COR-L47 (cell line): ENCODE data around the gene RBM15B.
"Not testable (repeated sequence)": the region's sequence is repeated elsewhere in the genome, so short reads cannot be mapped to it uniquely, and the experiment has no call there.

Source experiments
- DNase-seq: peaks from one replicate; lab custom pipeline; 2025; lab: John Stamatoyannopoulos, UW

RBM15B gene

GRCh38 chr3:51378065-51378464 lies 13.0 kb upstream of the RBM15B start:
- no peak for DNase-seq

- no peak for DNase-seq
Measured at GRCh38 chr3:51378726-51379125, 12.4 kb upstream of the RBM15B start.

- no peak for DNase-seq
Measured at GRCh38 chr3:51379301-51379700, 11.8 kb upstream of the RBM15B start.

GRCh38 chr3:51379746-51380455 lies 11.2 kb upstream of the RBM15B start:
- DNase-seq: no peak

- DNase-seq: no peak
Measured at GRCh38 chr3:51380601-51381332, 10.3 kb upstream of the RBM15B start.

- no peak for DNase-seq
Measured at GRCh38 chr3:51381333-51381705, 9.8 kb upstream of the RBM15B start.

- DNase-seq: no peak
Measured at GRCh38 chr3:51382076-51382745, 8.9 kb upstream of the RBM15B start.

- no peak for DNase-seq
Measured at GRCh38 chr3:51382947-51383578, 8.0 kb upstream of the RBM15B start.

GRCh38 chr3:51384055-51384725 lies 6.9 kb upstream of the RBM15B start:
- DNase-seq: no peak

GRCh38 chr3:51384726-51385473 lies 6.2 kb upstream of the RBM15B start, which contains the start of gene MANF:
MANF (plus strand) TSS chr3:51385291; CDS start chr3:51385343, 52 bp downstream.
- DNase-seq: peak; percentile 87

- DNase-seq: no peak
Measured at GRCh38 chr3:51385621-51386091, 5.4 kb upstream of the RBM15B start.

GRCh38 chr3:51386159-51386851 lies 4.8 kb upstream of the RBM15B start:
- DNase-seq: no peak

- no peak for DNase-seq
Measured at GRCh38 chr3:51386852-51387229, 4.2 kb upstream of the RBM15B start.

- not testable (repeated sequence) for DNase-seq
Measured at GRCh38 chr3:51387281-51387680, 3.8 kb upstream of the RBM15B start.

- no peak for DNase-seq
Measured at GRCh38 chr3:51388286-51389029, 2.6 kb upstream of the RBM15B start.

GRCh38 chr3:51389423-51390183 lies 1.5 kb upstream of the RBM15B start:
- peak; percentile 32 for DNase-seq

- DNase-seq: no peak
Measured at GRCh38 chr3:51390246-51391074, 625 bp upstream of the RBM15B start.
